PC-9 (cell line): ENCODE data around the gene MMP24. TPM values are rescaled to one million over a fixed set of nuclear protein-coding genes. Genes with fewer than 3 reads are reported as not detected.

Experiments
- Bru-seq: library from RNA; stranded (reverse); fragments of 400-500 nt; gene quantifications from one replicate; lab custom pipeline; 2021; lab: Mats Ljungman, UMichigan
- BruChase-seq, 2 experiments: library from RNA; stranded (reverse); fragments of 400-500 nt; gene quantifications; one replicate each; lab custom pipeline; 2021; lab: Mats Ljungman, UMichigan
- BruUV-seq: library from RNA; stranded (reverse); fragments of 400-500 nt; replicated peaks from 2 replicates; lab custom pipeline; 2021; lab: Mats Ljungman, UMichigan
- CTCF ChIA-PET: fragments of 300-600 bp; sonication (Branson Sonifier 250); formaldehyde crosslinking; loops from one replicate; lab custom pipeline; 2022; ENCODE audit warnings: antibody characterized with exemption; lab: Charles Lee
- POLR2A ChIA-PET: fragments of 300-600 bp; sonication (Branson Sonifier 250); formaldehyde crosslinking; loops from one replicate; lab custom pipeline; 2022; ENCODE audit warnings: antibody characterized with exemption; ENCODE audit not compliant: unreplicated experiment; lab: Charles Lee
- DNase-seq, 2 experiments: peaks; one replicate each; pipeline versions ENCODE4 v3.0.0 to v3.0.0-alpha.2; 2015 to 2022; ENCODE audit warnings: mixed read lengths in 1 of 2
- H2AFZ ChIP-seq: fragments of 200-600 bp; sonication (generic); 2 replicates; pipeline ENCODE4 v1.8.1; 2017; ENCODE audit warnings: antibody characterized with exemption
- H3F3A ChIP-seq: fragments of 200-600 bp; sonication (generic); 2 replicates; pipeline ENCODE4 v1.8.1; 2017; ENCODE audit warnings: antibody characterized with exemption, mild to moderate bottlenecking, low read depth; ENCODE audit not compliant: insufficient read depth
- H3K27ac ChIP-seq: fragments of 200-600 bp; sonication (generic); 2 replicates; pipeline ENCODE4 v1.6.1; 2016; ENCODE audit warnings: mixed run types
- H3K27me3 ChIP-seq: fragments of 200-600 bp; sonication (generic); 2 replicates; pipeline ENCODE4 v1.6.1; 2016; ENCODE audit warnings: low read depth, mixed run types; ENCODE audit not compliant: insufficient read depth
- H3K36me3 ChIP-seq: fragments of 200-600 bp; sonication (generic); 2 replicates; pipeline ENCODE4 v1.6.1; 2016; ENCODE audit warnings: low read depth, mixed run types
- H3K4me1 ChIP-seq: fragments of 200-600 bp; sonication (generic); replicated peaks from 2 replicates; pipeline ENCODE4 v1.6.1; 2016; ENCODE audit warnings: mixed run types; ENCODE audit not compliant: insufficient read depth
- H3K4me2 ChIP-seq: fragments of 200-600 bp; sonication (generic); 2 replicates; pipeline ENCODE4 v1.6.1; 2017; ENCODE audit warnings: mixed run types
- H3K4me3 ChIP-seq: fragments of 200-600 bp; sonication (generic); 2 replicates; pipeline ENCODE4 v1.6.1; 2016; ENCODE audit warnings: mixed run types
- H3K79me2 ChIP-seq: fragments of 200-600 bp; sonication (generic); 2 replicates; pipeline ENCODE4 v1.6.1; 2017; ENCODE audit warnings: low read depth, mixed run types
- H3K9me2 ChIP-seq: fragments of 200-600 bp; sonication (generic); 2 replicates; pipeline ENCODE4 v1.8.1; 2017; ENCODE audit warnings: mild to moderate bottlenecking; ENCODE audit not compliant: insufficient read depth
- H3K9me3 ChIP-seq: fragments of 200-600 bp; sonication (generic); 2 replicates; pipeline ENCODE4 v1.8.1; 2016; ENCODE audit warnings: low read depth; ENCODE audit not compliant: insufficient read depth
- H4K20me1 ChIP-seq: fragments of 200-600 bp; sonication (generic); 2 replicates; pipeline ENCODE4 v1.8.1; 2017; ENCODE audit not compliant: insufficient read depth
- CTCF ChIP-seq: fragments of 200-600 bp; sonication (generic); conservative IDR thresholded peaks from 2 replicates; pipeline ENCODE4 v1.6.1; 2017; ENCODE audit warnings: mixed run types, antibody characterized with exemption, mild to moderate bottlenecking, moderate library complexity
- EZH2 ChIP-seq: fragments of 200-600 bp; sonication (generic); IDR thresholded peaks from 2 replicates; pipeline ENCODE4 v1.8.0; 2017; ENCODE audit warnings: antibody characterized with exemption, low read depth
- intact Hi-C: fragments of 100-400 bp; cut with micrococcal nuclease; formaldehyde crosslinking; loops from one replicate; pipeline ENCODE4 v1.10.0; 2022; ENCODE audit not compliant: unreplicated experiment
- long read RNA-seq: library from polyadenylated mRNA; stranded (forward); transcript quantifications from one replicate; pipeline ENCODE4 v2.0.0, GENCODE V29; 2022
- total RNA-seq: library from RNA; stranded (reverse); gene quantifications from 2 replicates; pipeline ENCODE4 v1.2.3, GENCODE V29; 2021

The MMP24 gene
- total RNA-seq (0.45 and 0.48 TPM in 2 replicates), Bru-seq, nascent RNA (percentile 16 among the genes with signal in this experiment), BruChase-seq, experiment 1, labeled RNA remaining after a 2-hour chase (percentile 15 among the genes with signal in this experiment), BruChase-seq, experiment 2, labeled RNA remaining after a 6-hour chase (percentile 21 among the genes with signal in this experiment)
- long read RNA-seq, partial matches to known transcripts = 17 of 353 reads
- long read RNA-seq, other reads (novel, unspliced or antisense) = 336 of 353 reads

DNA sequence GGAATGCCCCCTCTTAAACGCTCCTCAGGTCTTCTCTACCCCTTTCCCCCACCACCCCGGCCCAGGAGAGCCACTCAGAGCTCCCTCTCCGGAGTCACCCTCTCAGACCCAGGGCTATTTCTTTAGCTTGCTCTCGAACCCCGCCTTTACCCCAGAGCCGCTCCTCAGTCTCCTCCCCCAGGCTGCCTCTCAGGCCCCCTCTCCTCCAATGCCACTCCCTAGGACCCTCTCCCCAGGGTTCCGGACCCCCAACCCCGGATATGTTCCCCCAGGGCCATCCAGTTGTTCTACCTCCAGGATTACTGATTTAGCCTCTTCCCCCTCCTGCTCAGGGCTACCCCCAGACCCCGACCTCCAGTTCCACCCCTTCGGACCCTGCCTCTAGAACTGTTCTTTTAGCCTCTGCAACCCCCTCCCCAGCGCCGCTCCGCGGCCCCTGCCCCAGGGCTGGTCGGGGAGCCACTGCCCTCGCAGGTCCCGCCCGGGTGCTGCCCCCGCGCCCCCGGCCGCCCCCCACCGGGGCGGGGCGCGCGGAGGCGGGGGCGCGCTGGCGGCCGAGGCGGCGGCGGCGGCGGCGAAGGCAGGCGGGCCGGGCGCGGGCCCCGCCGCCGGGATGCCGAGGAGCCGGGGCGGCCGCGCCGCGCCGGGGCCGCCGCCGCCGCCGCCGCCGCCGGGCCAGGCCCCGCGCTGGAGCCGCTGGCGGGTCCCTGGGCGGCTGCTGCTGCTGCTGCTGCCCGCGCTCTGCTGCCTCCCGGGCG is at the start of gene MMP24:
Gene MMP24, plus strand, starts transcription at position 565 of the 758 bp plus-strand sequence. Its CDS starts 49 bp downstream, at position 614.
- CTCF ChIA-PET = interaction anchor here (0.6 kb wide), 2 partner anchors 37 to 224 kb away, joined by 6 to 8 read pairs; no protein-coding TSS in a partner anchor
- H3K4me3 ChIP-seq = no peak within 1 kb of the TSS; the same call in 1 of the 2 replicates
- 0 out of 2 replicates have a peak, but pooled peaks cover 3% of the 10 kb centered on the region for H3K4me1 ChIP-seq
- no TSS peak for BruUV-seq
- no peak within 1 kb of the TSS for H2AFZ ChIP-seq
- H3K36me3 ChIP-seq = no peaks in the 10 kb centered on the region
- POLR2A ChIA-PET = no interaction called here
- no peaks in the 10 kb centered on the region for H3K79me2 ChIP-seq
- no peaks in the 10 kb centered on the region for H4K20me1 ChIP-seq
- no peak for DNase-seq
- TF ChIP-seq CTCF (no peak), EZH2 (peak; percentile 92; the same call in 1 of the 2 replicates)
- H3K9me3 ChIP-seq = no peaks in the 10 kb centered on the region
- peaks cover 50% of the 10 kb centered on the region for H3K27me3 ChIP-seq
- H3K9me2 ChIP-seq = no peaks in the 10 kb centered on the region
- peak within 1 kb of the TSS; percentile 56; the same call in 1 of the 2 replicates for H3K4me2 ChIP-seq
- H3F3A ChIP-seq = peaks cover 5% of the 10 kb centered on the region; the same call in 1 of the 2 replicates
- no peak within 1 kb of the TSS for H3K27ac ChIP-seq
- intact Hi-C loops = no loop called here

GRCh38 chr20:35179292-35180212 is 46.9 kb upstream of the MMP24 start:
- Histone ChIP-seq H3K36me3 (no peaks in the 10 kb centered on the region), H3K4me2 (no peak overlapping the region), H3K4me3 (no peak overlapping the region), H3K27me3 (no peaks in the 10 kb centered on the region), H4K20me1 (no peaks in the 10 kb centered on the region), H3F3A (no peaks in the 10 kb centered on the region), H3K9me2 (no peaks in the 10 kb centered on the region), H3K4me1 (no peaks in the 10 kb centered on the region), H3K27ac (no peak overlapping the region), H2AFZ (no peak overlapping the region), H3K79me2 (no peaks in the 10 kb centered on the region), H3K9me3 (no peaks in the 10 kb centered on the region)
- no peak for DNase-seq
- BruUV-seq = no TSS peak
- TF ChIP-seq EZH2 (no peak), CTCF (no peak)
- CTCF ChIA-PET = interaction anchor here (0.7 kb wide), 1 partner anchor 143 kb away, joined by 4 read pairs; no protein-coding TSS in a partner anchor
- intact Hi-C loops = no loop called here
- POLR2A ChIA-PET = no interaction called here
